ENCODE results near the gene PARD3B.

The PARD3B gene

GRCh38 chr2:204840504-204840903 is 295.2 kb downstream of the PARD3B start:
- no peak for TF ChIP-seq ZNF274 (IDR thresholded peaks at IDR 0.05; ENCODE audit: low read depth, low read length)
- no peak overlapping the region for H3K4me3 ChIP-seq (ENCODE audit: low read length)

GRCh38 chr2:204842068-204842467 is 296.8 kb downstream of the PARD3B start:
- TF ChIP-seq ZNF274 (IDR thresholded peaks at IDR 0.05; ENCODE audit: low read depth, low read length) = no peak
- H3K4me3 ChIP-seq (ENCODE audit: low read length) = no peak overlapping the region

DNA sequence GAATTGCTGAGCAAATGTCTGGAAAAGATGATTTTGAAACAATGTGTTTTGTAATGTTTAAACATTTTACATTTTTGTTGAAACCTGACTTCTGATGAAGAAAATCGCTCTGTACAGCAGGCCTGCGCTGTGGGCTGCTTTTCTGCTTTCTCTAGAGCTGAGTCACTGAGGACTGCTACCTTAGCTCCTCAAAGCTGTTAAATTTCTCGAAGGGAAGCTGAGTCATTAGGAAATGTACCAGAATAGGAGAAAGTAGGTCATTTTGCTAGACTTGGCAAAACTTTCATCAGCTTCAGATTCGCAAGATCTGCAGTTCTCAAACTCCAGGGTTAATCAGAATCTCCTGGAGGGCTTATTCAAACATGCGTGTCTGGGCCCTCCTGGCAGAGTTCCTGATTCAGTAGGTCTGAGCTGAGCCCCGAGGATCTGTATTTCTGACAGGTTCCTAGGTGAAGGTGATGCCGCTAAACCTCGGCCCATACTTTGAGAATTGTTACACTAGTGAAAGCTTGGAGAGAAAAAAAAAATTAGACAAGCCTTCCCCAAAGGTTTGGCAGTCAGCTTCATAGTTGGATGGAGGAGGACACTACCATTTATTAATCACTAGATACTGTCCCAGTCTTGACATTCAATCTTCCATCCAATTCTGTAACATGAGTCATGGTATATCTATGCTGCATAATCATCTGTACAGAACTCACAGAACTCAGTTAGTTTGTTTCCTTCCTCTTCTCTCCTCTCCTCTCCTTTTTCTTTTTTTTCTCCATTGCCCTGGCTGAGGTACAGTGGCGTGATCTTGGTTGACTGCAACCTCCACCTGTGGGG is 297.6 kb downstream of the PARD3B start:
- TF ChIP-seq ZNF274 (IDR thresholded peaks at IDR 0.05; ENCODE audit: low read depth, low read length) = no peak
- no peak overlapping the region for H3K4me3 ChIP-seq (ENCODE audit: low read length)

- H3K4me3 ChIP-seq (ENCODE audit: low read length) = no peak overlapping the region
- TF ChIP-seq ZNF274 (IDR thresholded peaks at IDR 0.05; ENCODE audit: low read depth, low read length) = no peak
These were observed 301.2 kb downstream of the PARD3B start for GRCh38 chr2:204846471-204846870.

DNA sequence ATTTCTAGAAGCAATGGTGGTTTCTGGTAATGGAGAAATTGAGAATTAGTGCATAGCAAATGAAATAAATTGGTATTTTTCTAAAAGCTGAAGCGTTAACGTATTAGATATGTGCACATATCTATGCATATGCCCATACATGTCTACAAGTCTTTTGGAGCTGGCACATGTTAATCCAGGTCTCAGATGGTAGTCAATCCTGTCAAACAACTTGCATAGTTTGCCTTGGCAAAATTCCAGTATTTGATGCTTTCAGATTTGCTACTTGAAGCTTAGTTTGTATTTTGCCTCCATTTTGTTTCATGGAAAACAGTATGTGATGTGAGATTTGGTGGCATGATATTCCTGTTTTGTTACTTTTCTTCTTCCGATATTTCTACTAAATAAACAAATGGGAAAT is 304.6 kb downstream of the PARD3B start:
- no peak overlapping the region for H3K4me3 ChIP-seq (ENCODE audit: low read length)

DNA sequence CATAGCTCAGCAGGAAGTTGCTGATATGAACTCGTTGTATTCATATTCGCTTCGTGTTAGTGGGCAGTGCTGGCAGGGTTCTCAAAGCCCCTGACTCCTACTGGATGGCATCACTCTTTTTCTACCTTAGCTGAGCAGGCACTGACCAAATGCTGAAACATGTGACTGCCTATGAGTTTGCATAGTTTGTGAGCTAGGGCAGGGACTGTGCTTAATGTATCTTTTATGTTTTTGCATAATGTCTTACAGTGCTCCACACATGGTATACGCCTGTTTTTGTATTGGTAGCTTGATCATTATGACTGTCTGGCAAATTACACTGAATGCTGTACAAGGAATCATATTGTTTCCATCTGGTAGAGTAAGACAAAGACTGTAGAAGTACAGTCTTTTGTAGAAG is 305.3 kb downstream of the PARD3B start:
- TF ChIP-seq ZNF274 (IDR thresholded peaks at IDR 0.05; ENCODE audit: low read depth, low read length) = no peak

More for the DNA sequence above, 304.6 kb downstream of the PARD3B start:
- TF ChIP-seq ZNF274 (IDR thresholded peaks at IDR 0.05; ENCODE audit: low read depth, low read length) = no peak

GRCh38 chr2:204853905-204854304 is 308.6 kb downstream of the PARD3B start:
- no peak for TF ChIP-seq ZNF274 (IDR thresholded peaks at IDR 0.05; ENCODE audit: low read depth, low read length)
- H3K4me3 ChIP-seq (ENCODE audit: low read length) = no peak overlapping the region

More for the DNA sequence above, 305.3 kb downstream of the PARD3B start:
- no peak overlapping the region for H3K4me3 ChIP-seq (ENCODE audit: low read length)

DNA sequence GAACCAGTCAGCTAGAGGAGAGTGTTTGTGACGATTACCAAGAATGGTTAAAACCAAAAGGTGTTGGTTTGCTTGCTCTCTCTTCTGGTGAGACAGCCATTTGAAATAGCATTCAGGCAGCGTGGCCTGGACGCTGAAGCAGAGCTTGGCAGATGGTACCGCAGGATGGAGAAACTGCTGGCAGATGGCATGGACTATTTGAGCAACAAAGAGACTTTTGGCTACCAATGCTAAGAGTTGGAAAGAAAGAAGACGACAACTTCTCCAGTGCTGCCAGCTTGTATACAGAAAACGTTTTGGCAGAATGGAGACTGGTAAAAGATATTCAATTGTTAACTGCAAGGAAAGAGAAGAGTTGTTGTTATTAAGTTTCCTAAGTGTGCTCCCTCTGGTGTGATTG is 315.0 kb downstream of the PARD3B start:
- no peak overlapping the region for H3K4me3 ChIP-seq (ENCODE audit: low read length)
- no peak for TF ChIP-seq ZNF274 (IDR thresholded peaks at IDR 0.05; ENCODE audit: low read depth, low read length)

- no peak overlapping the region for H3K4me3 ChIP-seq (ENCODE audit: low read length)
- no peak for TF ChIP-seq ZNF274 (IDR thresholded peaks at IDR 0.05; ENCODE audit: low read depth, low read length)
These were observed 317.5 kb downstream of the PARD3B start for GRCh38 chr2:204862809-204863208.

DNA sequence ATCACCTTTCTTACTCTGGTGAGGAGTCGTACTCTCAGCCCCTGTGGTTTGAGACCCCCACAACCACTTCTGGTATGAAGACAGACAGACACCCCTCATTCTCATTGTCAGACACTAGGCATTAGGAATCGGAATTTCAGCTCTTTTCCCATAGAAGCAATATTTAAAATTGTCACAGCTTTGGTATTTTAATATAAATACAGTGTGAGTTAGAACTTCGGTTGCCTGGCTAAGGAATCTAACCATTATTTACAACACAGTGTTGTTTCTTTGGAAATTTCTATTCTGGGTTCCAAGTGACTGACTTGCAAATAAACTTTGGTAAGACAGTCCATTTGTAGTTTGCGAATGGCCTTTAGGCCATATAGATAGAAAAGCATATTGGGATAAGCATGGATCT is 318.1 kb downstream of the PARD3B start:
- H3K4me3 ChIP-seq (ENCODE audit: low read length) = no peak overlapping the region
- TF ChIP-seq ZNF274 (IDR thresholded peaks at IDR 0.05; ENCODE audit: low read depth, low read length) = no peak

GRCh38 chr2:204869132-204869823 is 324.0 kb downstream of the PARD3B start:
- no peak for TF ChIP-seq ZNF274 (IDR thresholded peaks at IDR 0.05; ENCODE audit: low read depth, low read length)
- H3K4me3 ChIP-seq (ENCODE audit: low read length) = no peak overlapping the region

- H3K4me3 ChIP-seq (ENCODE audit: low read length) = no peak overlapping the region
- TF ChIP-seq ZNF274 (IDR thresholded peaks at IDR 0.05; ENCODE audit: low read depth, low read length) = no peak
These were observed 324.8 kb downstream of the PARD3B start for GRCh38 chr2:204870053-204870452.

- H3K4me3 ChIP-seq (ENCODE audit: low read length) = no peak overlapping the region
- TF ChIP-seq ZNF274 (IDR thresholded peaks at IDR 0.05; ENCODE audit: low read depth, low read length) = no peak
These were observed 326.1 kb downstream of the PARD3B start for GRCh38 chr2:204871231-204871953.

DNA sequence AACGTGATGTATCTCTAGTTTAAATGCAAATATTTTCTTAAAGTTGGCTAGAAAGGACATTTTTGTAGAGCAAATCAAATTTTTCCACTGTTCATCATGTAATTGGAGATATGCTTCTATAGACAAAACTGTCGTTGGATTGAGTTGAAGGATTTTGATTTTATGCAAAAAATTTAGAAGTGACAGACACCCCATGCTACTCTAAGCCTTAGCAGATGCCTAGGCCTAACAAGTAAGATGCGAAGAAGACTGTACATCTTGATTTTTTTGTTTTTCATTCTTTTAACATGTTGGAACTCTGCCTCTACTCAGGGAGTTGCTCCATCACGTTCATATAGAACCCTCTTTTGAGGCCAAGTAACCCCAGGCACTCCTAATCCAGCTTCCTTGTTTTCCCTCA is 331.0 kb downstream of the PARD3B start:
- TF ChIP-seq ZNF274 (IDR thresholded peaks at IDR 0.05; ENCODE audit: low read depth, low read length) = no peak
- no peak overlapping the region for H3K4me3 ChIP-seq (ENCODE audit: low read length)
